Measurements from ENCODE around the gene VPS45.

VPS45 gene

DNA sequence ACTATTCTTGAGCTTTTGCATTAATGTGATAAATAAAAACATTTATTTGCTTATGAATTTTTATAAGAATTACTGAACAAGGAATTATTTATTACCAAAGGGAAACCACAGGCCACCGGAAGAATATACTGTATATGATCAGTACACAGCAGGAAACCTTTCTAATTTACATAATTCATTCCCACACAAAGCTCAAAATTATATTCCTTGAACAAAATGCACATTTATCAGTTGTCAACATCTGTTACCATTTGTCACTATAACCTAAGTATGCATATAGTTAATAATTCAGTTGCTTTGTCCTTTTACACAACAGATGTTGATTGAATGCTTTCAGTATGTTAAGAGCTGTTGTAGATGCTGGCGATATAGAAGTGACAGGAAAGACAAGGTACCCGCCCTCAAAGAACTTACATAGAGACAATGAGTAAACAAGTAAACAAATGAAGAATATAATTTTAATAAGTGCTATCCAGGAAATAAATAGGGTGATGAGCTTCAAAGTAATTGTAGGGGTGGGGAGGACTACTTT is 27.2 kb downstream of the VPS45 start:
- Histone ChIP-seq H3K9me3 (ENCODE audit: control extremely low read depth in 1 of 5, control insufficient read depth in 4 of 5, insufficient read depth in 2 of 5, low read depth in 1 of 5, low read length in 4 of 5) (no peaks in the 10 kb centered on the region), H3K27me3 (replicated peaks in 2 of 5; ENCODE audit: control insufficient read depth in 4 of 5, insufficient read depth in 5 of 5, low read length in 4 of 5) (no peaks in the 10 kb centered on the region), H3K27ac (ENCODE audit: insufficient read depth in 1 of 2, low read depth in 1 of 2, low read length in 2 of 2, poor library complexity in 1 of 2, severe bottlenecking in 2 of 2) (no peak overlapping the region), H3K4me3 (ENCODE audit: control insufficient read depth in 1 of 7, extremely low read depth in 1 of 7, insufficient read depth in 4 of 7, low read depth in 2 of 7, low read length in 6 of 7) (no peak overlapping the region), H3K4me1 (ENCODE audit: control extremely low read depth in 1 of 4, control insufficient read depth in 4 of 4, insufficient read depth in 4 of 4, low read length in 3 of 4) (peaks cover 0 to 8% (median 1%) of the 10 kb centered on the region in 4 experiments), H3K36me3 (ENCODE audit: control insufficient read depth in 4 of 4, insufficient read depth in 4 of 4, low read length in 3 of 4) (peaks cover 0 to 11% (median 5%) of the 10 kb centered on the region in 4 experiments)
- POLR2A ChIA-PET = no interaction called here
- peak in 2 of 3 donors; percentile 11 to 43 for DNase-seq
- CTCF ChIA-PET = interaction anchor here (1.5 to 1.6 kb wide), 4 partner anchors 9 to 27 kb away, joined by 3 to 4 read pairs (median 3); partner anchors contain the start of gene VPS45
- no CpG with 5 or more reads among the region's 3 CpGs for WGBS (ENCODE audit: insufficient coverage)

DNA sequence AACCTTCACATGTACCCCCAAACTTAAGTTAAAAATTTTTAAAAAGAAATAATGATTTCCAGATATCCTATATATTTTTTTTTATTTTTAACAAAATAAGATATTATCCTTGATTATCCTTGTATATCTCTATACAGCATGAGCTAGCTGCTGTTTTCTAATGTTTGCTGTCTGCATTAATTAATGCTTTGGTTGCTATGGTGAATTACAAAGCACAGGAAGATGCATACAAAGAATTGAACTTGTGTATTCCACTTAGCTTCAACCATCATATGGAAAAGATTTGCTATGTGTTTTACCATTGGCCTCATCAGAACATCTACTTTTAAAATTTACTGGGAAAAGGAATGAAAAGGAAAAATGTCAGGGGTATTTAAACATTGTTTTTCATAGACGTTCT is 35.4 kb downstream of the VPS45 start:
- no CpG with 5 or more reads among the region's 1 CpG for WGBS (ENCODE audit: insufficient coverage)
- POLR2A ChIA-PET = no interaction called here

DNA sequence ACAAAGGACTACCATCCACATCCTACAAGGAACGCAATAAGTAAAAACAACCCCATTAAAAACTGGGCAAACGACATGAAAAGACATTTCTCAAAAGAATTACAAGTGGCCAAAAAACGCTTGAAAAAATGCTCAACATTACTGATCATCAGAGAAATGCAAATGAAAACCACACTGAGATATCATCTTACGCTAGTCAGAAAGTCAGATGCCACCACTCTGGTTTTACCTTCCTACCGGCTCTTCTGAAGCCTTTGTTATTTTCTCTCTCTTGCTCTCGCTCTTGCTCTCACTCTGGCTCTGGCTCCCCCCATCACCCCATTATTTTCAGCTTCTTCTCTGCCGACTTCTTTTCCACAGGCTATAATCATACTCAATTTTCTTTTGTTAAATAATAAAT is 38.8 kb downstream of the VPS45 start:
- no peak overlapping the region for H3K4me3 ChIP-seq (ENCODE audit: control insufficient read depth in 1 of 7, extremely low read depth in 1 of 7, insufficient read depth in 4 of 7, low read depth in 2 of 7, low read length in 6 of 7)
- peak in 1 of 3 donors; percentile 9 for DNase-seq
- peaks cover 3 to 21% (median 15%) of the 10 kb centered on the region in 4 experiments for H3K4me1 ChIP-seq (ENCODE audit: control extremely low read depth in 1 of 4, control insufficient read depth in 4 of 4, insufficient read depth in 4 of 4, low read length in 3 of 4)
- peaks cover 0 to 5% (median under 1%) of the 10 kb centered on the region in 4 experiments for H3K36me3 ChIP-seq (ENCODE audit: control insufficient read depth in 4 of 4, insufficient read depth in 4 of 4, low read length in 3 of 4)
- no peak overlapping the region for H3K27ac ChIP-seq (ENCODE audit: insufficient read depth in 1 of 2, low read depth in 1 of 2, low read length in 2 of 2, poor library complexity in 1 of 2, severe bottlenecking in 2 of 2)
- peaks cover 0 to 2% (median 0%) of the 10 kb centered on the region in 5 experiments for H3K9me3 ChIP-seq (ENCODE audit: control extremely low read depth in 1 of 5, control insufficient read depth in 4 of 5, insufficient read depth in 2 of 5, low read depth in 1 of 5, low read length in 4 of 5)
- no peaks in the 10 kb centered on the region for H3K27me3 ChIP-seq (replicated peaks in 2 of 5; ENCODE audit: control insufficient read depth in 4 of 5, insufficient read depth in 5 of 5, low read length in 4 of 5)
- ChIA-PET CTCF (no interaction called here), POLR2A (no interaction called here)
- 78% methylated on average over 6 of the region's 7 CpGs for WGBS (ENCODE audit: insufficient coverage)

More for the DNA sequence above, 35.4 kb downstream of the VPS45 start:
- Histone ChIP-seq H3K4me1 (ENCODE audit: control extremely low read depth in 1 of 4, control insufficient read depth in 4 of 4, insufficient read depth in 4 of 4, low read length in 3 of 4) (no peaks in the 10 kb centered on the region), H3K4me3 (ENCODE audit: control insufficient read depth in 1 of 7, extremely low read depth in 1 of 7, insufficient read depth in 4 of 7, low read depth in 2 of 7, low read length in 6 of 7) (no peak overlapping the region), H3K36me3 (ENCODE audit: control insufficient read depth in 4 of 4, insufficient read depth in 4 of 4, low read length in 3 of 4) (peaks cover 0 to 3% (median under 1%) of the 10 kb centered on the region in 4 experiments), H3K9me3 (ENCODE audit: control extremely low read depth in 1 of 5, control insufficient read depth in 4 of 5, insufficient read depth in 2 of 5, low read depth in 1 of 5, low read length in 4 of 5) (peaks cover 0 to 2% (median 0%) of the 10 kb centered on the region in 5 experiments), H3K27me3 (replicated peaks in 2 of 5; ENCODE audit: control insufficient read depth in 4 of 5, insufficient read depth in 5 of 5, low read length in 4 of 5) (no peaks in the 10 kb centered on the region), H3K27ac (ENCODE audit: insufficient read depth in 1 of 2, low read depth in 1 of 2, low read length in 2 of 2, poor library complexity in 1 of 2, severe bottlenecking in 2 of 2) (no peak overlapping the region)
- peak in 1 of 3 donors; percentile 29 for DNase-seq
- CTCF ChIA-PET = interaction anchor here (1.0 to 1.5 kb wide), 4 partner anchors 8 to 84 kb away, joined by 3 to 4 read pairs (median 4); no protein-coding TSS in a partner anchor

DNA sequence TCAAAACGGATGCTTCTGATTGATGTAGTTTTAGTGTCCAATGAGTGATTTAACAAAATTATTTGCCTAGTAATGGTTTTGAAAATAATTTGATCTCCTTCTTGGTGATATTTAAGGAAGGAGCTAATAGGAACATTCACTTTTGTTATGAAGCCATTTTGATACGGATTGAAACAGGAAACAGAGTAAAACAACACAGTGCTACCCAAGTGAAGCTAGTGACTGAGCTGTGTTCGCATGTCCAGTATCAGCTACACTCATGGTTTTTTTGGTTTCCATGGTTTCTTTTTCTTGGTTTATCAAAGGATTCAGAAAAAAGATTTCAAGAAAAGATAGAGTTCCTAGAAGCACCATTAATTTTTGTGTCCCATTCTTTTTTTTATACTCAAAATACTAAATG is 42.0 kb downstream of the VPS45 start:
- Histone ChIP-seq H3K4me1 (ENCODE audit: control extremely low read depth in 1 of 4, control insufficient read depth in 4 of 4, insufficient read depth in 4 of 4, low read length in 3 of 4) (peaks cover 3 to 21% (median 15%) of the 10 kb centered on the region in 4 experiments), H3K4me3 (ENCODE audit: control insufficient read depth in 1 of 7, extremely low read depth in 1 of 7, insufficient read depth in 4 of 7, low read depth in 2 of 7, low read length in 6 of 7) (peak overlapping the region in 2 of 7 experiments; percentile 4 to 54)

DNA sequence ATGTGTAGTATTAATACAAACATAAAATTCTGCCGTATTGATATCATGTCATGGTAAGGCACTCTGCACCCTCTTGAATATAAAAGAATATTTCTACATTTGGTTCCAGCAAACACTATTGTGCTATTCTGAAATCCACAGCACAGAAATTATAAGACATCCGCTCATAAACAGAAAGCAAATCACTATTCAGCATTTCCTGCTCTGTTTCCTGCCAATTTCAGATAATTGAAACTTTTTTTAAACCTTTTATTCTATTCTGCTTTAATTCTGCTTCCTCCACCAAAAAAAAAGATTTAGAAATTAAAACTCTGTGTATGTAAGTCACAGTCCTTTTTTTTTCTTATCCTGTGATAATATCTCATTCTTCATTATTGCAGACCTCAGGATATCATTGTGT is 42.5 kb downstream of the VPS45 start:
- peak; percentile 16 to 66 (median 51) for DNase-seq
- Histone ChIP-seq H3K4me1 (ENCODE audit: control extremely low read depth in 1 of 4, control insufficient read depth in 4 of 4, insufficient read depth in 4 of 4, low read length in 3 of 4) (peaks cover 3 to 21% (median 15%) of the 10 kb centered on the region in 4 experiments), H3K9me3 (ENCODE audit: control extremely low read depth in 1 of 5, control insufficient read depth in 4 of 5, insufficient read depth in 2 of 5, low read depth in 1 of 5, low read length in 4 of 5) (peaks cover 0 to 3% (median 2%) of the 10 kb centered on the region in 5 experiments), H3K27me3 (replicated peaks in 2 of 5; ENCODE audit: control insufficient read depth in 4 of 5, insufficient read depth in 5 of 5, low read length in 4 of 5) (no peaks in the 10 kb centered on the region), H3K36me3 (ENCODE audit: control insufficient read depth in 4 of 4, insufficient read depth in 4 of 4, low read length in 3 of 4) (peaks cover 0 to 6% (median 2%) of the 10 kb centered on the region in 4 experiments), H3K27ac (ENCODE audit: insufficient read depth in 1 of 2, low read depth in 1 of 2, low read length in 2 of 2, poor library complexity in 1 of 2, severe bottlenecking in 2 of 2) (peak overlapping the region in 1 of 2 experiments; percentile 12), H3K4me3 (ENCODE audit: control insufficient read depth in 1 of 7, extremely low read depth in 1 of 7, insufficient read depth in 4 of 7, low read depth in 2 of 7, low read length in 6 of 7) (peak overlapping the region in 4 of 7 experiments; percentile 4 to 54 (median 30))
- ChIA-PET CTCF (interaction anchor here (1.4 kb wide), 1 partner anchor 55 kb away, joined by 6 read pairs; no protein-coding TSS in a partner anchor), POLR2A (no interaction called here)
- WGBS (ENCODE audit: insufficient coverage) = no CpG with 5 or more reads among the region's 2 CpGs

More for the DNA sequence above, 42.0 kb downstream of the VPS45 start:
- Histone ChIP-seq H3K27ac (ENCODE audit: insufficient read depth in 1 of 2, low read depth in 1 of 2, low read length in 2 of 2, poor library complexity in 1 of 2, severe bottlenecking in 2 of 2) (no peak overlapping the region), H3K36me3 (ENCODE audit: control insufficient read depth in 4 of 4, insufficient read depth in 4 of 4, low read length in 3 of 4) (peaks cover 0 to 5% (median 2%) of the 10 kb centered on the region in 4 experiments), H3K9me3 (ENCODE audit: control extremely low read depth in 1 of 5, control insufficient read depth in 4 of 5, insufficient read depth in 2 of 5, low read depth in 1 of 5, low read length in 4 of 5) (peaks cover 0 to 2% (median 0%) of the 10 kb centered on the region in 5 experiments), H3K27me3 (replicated peaks in 2 of 5; ENCODE audit: control insufficient read depth in 4 of 5, insufficient read depth in 5 of 5, low read length in 4 of 5) (no peaks in the 10 kb centered on the region)
- DNase-seq = peak in 1 of 3 donors; percentile 35
- ChIA-PET POLR2A (no interaction called here), CTCF (interaction anchor here (1.0 kb wide), 2 partner anchors 36 to 78 kb away, joined by 5 read pairs; no protein-coding TSS in a partner anchor)
- WGBS (ENCODE audit: insufficient coverage) = 36% methylated on average over 3 of the region's 3 CpGs

DNA sequence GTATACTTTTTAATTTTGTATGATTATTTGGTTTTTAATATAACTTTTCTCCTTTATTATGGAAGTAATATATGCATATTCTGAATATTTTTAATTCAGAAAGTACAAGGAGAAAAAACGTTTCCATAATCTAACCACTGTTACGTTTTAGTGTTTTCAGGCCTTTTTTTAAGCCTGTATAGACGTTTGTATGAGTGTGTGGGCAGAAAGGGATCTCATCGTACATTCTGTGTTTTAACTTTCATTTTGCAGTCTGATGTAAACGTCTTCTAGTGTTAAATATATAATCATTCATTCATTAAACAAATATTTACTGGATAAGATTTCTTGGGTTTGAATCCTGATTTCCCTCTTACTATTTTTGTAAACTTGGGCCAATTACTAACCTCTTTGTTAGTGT is 44.1 kb downstream of the VPS45 start:
- Histone ChIP-seq H3K4me1 (ENCODE audit: control extremely low read depth in 1 of 4, control insufficient read depth in 4 of 4, insufficient read depth in 4 of 4, low read length in 3 of 4) (peaks cover 3 to 21% (median 15%) of the 10 kb centered on the region in 4 experiments), H3K27me3 (replicated peaks in 2 of 5; ENCODE audit: control insufficient read depth in 4 of 5, insufficient read depth in 5 of 5, low read length in 4 of 5) (no peaks in the 10 kb centered on the region), H3K9me3 (ENCODE audit: control extremely low read depth in 1 of 5, control insufficient read depth in 4 of 5, insufficient read depth in 2 of 5, low read depth in 1 of 5, low read length in 4 of 5) (peaks cover 0 to 9% (median 3%) of the 10 kb centered on the region in 5 experiments), H3K27ac (ENCODE audit: insufficient read depth in 1 of 2, low read depth in 1 of 2, low read length in 2 of 2, poor library complexity in 1 of 2, severe bottlenecking in 2 of 2) (no peak overlapping the region), H3K36me3 (ENCODE audit: control insufficient read depth in 4 of 4, insufficient read depth in 4 of 4, low read length in 3 of 4) (peaks cover 0 to 9% (median 2%) of the 10 kb centered on the region in 4 experiments), H3K4me3 (ENCODE audit: control insufficient read depth in 1 of 7, extremely low read depth in 1 of 7, insufficient read depth in 4 of 7, low read depth in 2 of 7, low read length in 6 of 7) (no peak overlapping the region)
- WGBS (ENCODE audit: insufficient coverage) = no CpG with 5 or more reads among the region's 5 CpGs
- no peak for DNase-seq
- ChIA-PET POLR2A (no interaction called here), CTCF (no interaction called here)

DNA sequence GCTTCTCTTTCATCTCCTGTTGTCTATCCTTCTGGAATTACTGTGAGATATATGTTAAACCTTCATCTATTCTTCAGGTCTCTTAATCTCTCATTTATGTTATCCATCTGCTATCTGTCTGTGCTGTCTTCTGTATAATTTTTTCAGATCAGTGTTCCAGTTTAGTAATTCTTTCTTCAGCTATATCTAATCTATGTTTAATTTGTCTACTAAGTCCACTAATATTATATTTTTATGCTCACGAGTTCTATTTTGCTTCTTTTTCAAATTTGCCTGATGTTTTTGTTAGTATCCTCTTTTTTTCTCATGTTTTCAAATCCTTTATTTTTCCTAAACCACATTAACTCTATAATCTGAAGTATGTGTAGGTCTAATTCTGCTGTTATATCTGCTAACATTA is 47.5 kb downstream of the VPS45 start:
- ChIA-PET POLR2A (interaction anchor here (0.6 kb wide), 1 partner anchor 975 kb away, joined by 3 read pairs; no protein-coding TSS in a partner anchor), CTCF (no interaction called here)
- H3K4me1 ChIP-seq (ENCODE audit: control extremely low read depth in 1 of 4, control insufficient read depth in 4 of 4, insufficient read depth in 4 of 4, low read length in 3 of 4) = peaks cover 4 to 14% (median 7%) of the 10 kb centered on the region in 4 experiments
- DNase-seq = no peak
- H3K4me3 ChIP-seq (ENCODE audit: control insufficient read depth in 1 of 7, extremely low read depth in 1 of 7, insufficient read depth in 4 of 7, low read depth in 2 of 7, low read length in 6 of 7) = no peak overlapping the region
- no CpG with 5 or more reads among the region's 1 CpG for WGBS (ENCODE audit: insufficient coverage)
- no peaks in the 10 kb centered on the region for H3K27me3 ChIP-seq (replicated peaks in 2 of 5; ENCODE audit: control insufficient read depth in 4 of 5, insufficient read depth in 5 of 5, low read length in 4 of 5)
- H3K9me3 ChIP-seq (ENCODE audit: control extremely low read depth in 1 of 5, control insufficient read depth in 4 of 5, insufficient read depth in 2 of 5, low read depth in 1 of 5, low read length in 4 of 5) = peaks cover 0 to 9% (median 2%) of the 10 kb centered on the region in 5 experiments
- H3K27ac ChIP-seq (ENCODE audit: insufficient read depth in 1 of 2, low read depth in 1 of 2, low read length in 2 of 2, poor library complexity in 1 of 2, severe bottlenecking in 2 of 2) = no peak overlapping the region
- peaks cover 0 to 9% (median 4%) of the 10 kb centered on the region in 4 experiments for H3K36me3 ChIP-seq (ENCODE audit: control insufficient read depth in 4 of 4, insufficient read depth in 4 of 4, low read length in 3 of 4)
